IPS-15b (cell line): ENCODE results near the gene FCRL1.

Source experiments
- H3K27me3 ChIP-seq: one replicate; pipeline ENCODE4 v1.6.1; 2013; ENCODE audit warnings: low read length; ENCODE audit not compliant: control insufficient read depth, insufficient read depth
- H3K36me3 ChIP-seq: one replicate; pipeline ENCODE4 v1.6.1; 2013; ENCODE audit warnings: low read length; ENCODE audit not compliant: control insufficient read depth, insufficient read depth
- H3K4me1 ChIP-seq: one replicate; pipeline ENCODE4 v1.6.1; 2013; ENCODE audit warnings: mild to moderate bottlenecking, low read length; ENCODE audit not compliant: control insufficient read depth, insufficient read depth
- H3K4me3 ChIP-seq: one replicate; pipeline ENCODE4 v1.5.1; 2013; ENCODE audit warnings: low read depth, low read length
- H3K9ac ChIP-seq: one replicate; pipeline ENCODE4 v1.6.1; 2013; ENCODE audit warnings: low read depth, mild to moderate bottlenecking, low read length
- H3K9me3 ChIP-seq: one replicate; pipeline ENCODE4 v1.6.1; 2013; ENCODE audit warnings: mild to moderate bottlenecking, low read length; ENCODE audit not compliant: control insufficient read depth, insufficient read depth

The FCRL1 gene

DNA sequence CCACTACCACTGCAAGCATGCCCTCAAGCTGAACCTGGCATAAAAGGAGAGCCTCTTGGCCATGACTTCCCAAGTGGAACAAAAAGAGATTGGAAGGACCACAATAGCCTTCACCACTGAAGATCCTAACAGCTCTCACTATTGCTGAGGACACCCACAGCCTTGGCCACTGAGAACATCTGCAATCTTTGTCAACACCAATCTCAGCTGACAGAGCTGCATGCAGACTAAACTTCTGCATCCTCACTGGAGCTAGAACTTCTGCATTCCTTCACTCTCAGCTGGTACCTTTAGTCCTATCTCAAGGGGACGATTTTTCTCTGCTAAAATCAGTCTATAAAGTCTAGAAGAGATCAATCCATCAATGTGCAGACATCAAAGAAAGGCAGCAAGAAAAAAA is 34.7 kb downstream of the FCRL1 start:
- no peak overlapping the region for H3K9ac ChIP-seq
- H3K4me1 ChIP-seq: no peaks in the 10 kb centered on the region
- no peaks in the 10 kb centered on the region for H3K36me3 ChIP-seq
- H3K4me3 ChIP-seq: no peak overlapping the region
- no peaks in the 10 kb centered on the region for H3K9me3 ChIP-seq
- no peaks in the 10 kb centered on the region for H3K27me3 ChIP-seq

DNA sequence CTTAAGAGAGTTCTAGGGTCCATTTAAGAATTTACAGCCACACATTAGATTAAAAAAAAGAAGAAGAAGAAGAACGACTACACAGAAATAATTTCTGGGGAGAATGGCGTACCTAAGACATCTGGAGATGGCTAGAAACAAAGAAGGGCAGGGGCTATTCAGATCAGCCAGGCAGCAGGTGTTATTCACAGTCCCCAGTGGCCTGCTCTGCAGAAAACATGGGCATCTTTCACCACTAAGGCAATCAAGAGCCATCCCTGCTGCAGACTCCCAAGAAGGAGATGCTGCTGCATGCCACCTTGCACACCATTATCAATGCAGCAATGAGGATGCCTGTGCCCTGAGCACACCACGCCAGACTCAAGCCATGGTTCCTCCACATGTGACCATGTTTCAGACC is 35.1 kb downstream of the FCRL1 start:
- no peak overlapping the region for H3K4me3 ChIP-seq
- no peaks in the 10 kb centered on the region for H3K9me3 ChIP-seq
- H3K4me1 ChIP-seq: no peaks in the 10 kb centered on the region
- no peaks in the 10 kb centered on the region for H3K36me3 ChIP-seq
- H3K27me3 ChIP-seq: no peaks in the 10 kb centered on the region
- no peak overlapping the region for H3K9ac ChIP-seq

- H3K9ac ChIP-seq: no peak overlapping the region
- no peaks in the 10 kb centered on the region for H3K36me3 ChIP-seq
- H3K9me3 ChIP-seq: no peaks in the 10 kb centered on the region
- H3K4me1 ChIP-seq: no peaks in the 10 kb centered on the region
- no peaks in the 10 kb centered on the region for H3K27me3 ChIP-seq
- no peak overlapping the region for H3K4me3 ChIP-seq
These were observed 37.0 kb downstream of the FCRL1 start for GRCh38 chr1:157782931-157783330.

DNA sequence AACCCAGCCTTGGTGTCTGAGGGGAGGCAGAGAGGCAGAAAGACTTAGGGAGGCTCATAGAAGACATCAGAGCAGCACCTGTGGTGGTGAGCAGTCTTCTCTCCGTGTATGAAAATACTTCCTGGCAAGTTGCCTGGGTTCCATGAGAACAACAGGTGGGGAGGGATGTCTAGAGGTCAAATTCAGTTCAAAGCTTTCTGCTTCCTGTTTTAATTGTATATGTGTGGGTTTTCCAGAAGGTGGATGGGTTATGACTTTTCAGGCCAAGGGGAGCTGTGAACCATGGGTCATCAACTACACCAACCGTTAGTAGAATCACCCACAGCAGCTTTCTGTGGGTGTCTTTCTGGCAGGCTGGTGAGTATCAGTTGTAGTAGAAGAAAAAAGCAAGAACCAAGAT is 38.9 kb downstream of the FCRL1 start:
- H3K9me3 ChIP-seq: no peaks in the 10 kb centered on the region

GRCh38 chr1:157776971-157777391 is 42.9 kb downstream of the FCRL1 start, which contains the start of gene FCRL2:
TSS of gene FCRL2 (minus strand) at chr1:157777132. CDS start at chr1:157777073, 59 bp downstream.
- no peaks in the 10 kb centered on the region for H3K27me3 ChIP-seq
- no peak within 1 kb of the TSS for H3K4me3 ChIP-seq
- no peak within 1 kb of the TSS for H3K9ac ChIP-seq
- peaks cover 6% of the 10 kb centered on the region for H3K4me1 ChIP-seq
- H3K9me3 ChIP-seq: no peaks in the 10 kb centered on the region
- no peaks in the 10 kb centered on the region for H3K36me3 ChIP-seq

More for the DNA sequence above, 38.9 kb downstream of the FCRL1 start:
- H3K4me3 ChIP-seq: no peak overlapping the region
- H3K27me3 ChIP-seq: no peaks in the 10 kb centered on the region
- H3K36me3 ChIP-seq: no peaks in the 10 kb centered on the region
- no peaks in the 10 kb centered on the region for H3K4me1 ChIP-seq
- H3K9ac ChIP-seq: no peak overlapping the region

- Histone ChIP-seq H3K4me1 (peaks cover 6% of the 10 kb centered on the region), H3K4me3 (no peak overlapping the region)
These were observed 44.6 kb downstream of the FCRL1 start for GRCh38 chr1:157775101-157775870.

GRCh38 chr1:157774412-157774811 is 45.5 kb downstream of the FCRL1 start:
- Histone ChIP-seq H3K4me1 (peaks cover 6% of the 10 kb centered on the region), H3K27me3 (no peaks in the 10 kb centered on the region), H3K9me3 (no peaks in the 10 kb centered on the region), H3K36me3 (no peaks in the 10 kb centered on the region), H3K9ac (no peak overlapping the region), H3K4me3 (no peak overlapping the region)

More at GRCh38 chr1:157775101-157775870, 44.6 kb downstream of the FCRL1 start:
- no peaks in the 10 kb centered on the region for H3K36me3 ChIP-seq
- no peaks in the 10 kb centered on the region for H3K9me3 ChIP-seq
- H3K9ac ChIP-seq: no peak overlapping the region
- no peaks in the 10 kb centered on the region for H3K27me3 ChIP-seq

GRCh38 chr1:157773493-157774350 is 46.2 kb downstream of the FCRL1 start:
- Histone ChIP-seq H3K4me3 (no peak overlapping the region), H3K9ac (no peak overlapping the region), H3K9me3 (no peaks in the 10 kb centered on the region), H3K36me3 (no peaks in the 10 kb centered on the region), H3K27me3 (no peaks in the 10 kb centered on the region), H3K4me1 (peaks cover 6% of the 10 kb centered on the region)

GRCh38 chr1:157771661-157772425 is 48.1 kb downstream of the FCRL1 start:
- Histone ChIP-seq H3K36me3 (no peaks in the 10 kb centered on the region), H3K27me3 (no peaks in the 10 kb centered on the region), H3K4me3 (no peak overlapping the region), H3K4me1 (peaks cover 6% of the 10 kb centered on the region), H3K9me3 (no peaks in the 10 kb centered on the region), H3K9ac (no peak overlapping the region)

DNA sequence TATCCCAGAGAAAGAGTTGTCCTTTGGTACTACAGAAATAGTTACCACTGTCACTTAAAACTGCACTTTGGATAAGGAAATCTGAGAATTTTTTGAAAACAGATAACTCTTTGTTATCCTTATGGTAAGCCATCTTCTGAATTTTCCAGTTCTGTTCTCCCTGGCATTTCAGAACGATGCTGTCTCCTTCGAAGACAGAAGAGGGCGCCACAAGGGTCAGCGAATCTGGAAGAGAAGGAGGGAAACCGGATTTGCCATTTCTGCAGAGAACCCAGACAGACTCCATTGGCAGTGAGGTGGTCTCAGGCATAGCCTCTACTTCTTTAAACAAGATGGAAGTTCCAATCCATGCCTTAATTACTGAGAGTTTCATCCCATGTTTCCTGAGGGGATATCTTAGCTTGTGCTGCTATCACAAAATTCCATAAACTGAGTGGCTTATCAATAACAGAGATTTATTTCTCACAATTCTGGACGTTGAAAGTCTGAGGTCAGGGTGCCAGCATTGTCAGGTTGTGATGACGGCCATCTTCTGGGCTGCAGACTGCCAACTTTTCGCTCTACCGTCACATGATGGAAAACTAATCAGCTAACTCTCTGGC is 49.4 kb downstream of the FCRL1 start:
- peaks cover 6% of the 10 kb centered on the region for H3K4me1 ChIP-seq
- H3K4me3 ChIP-seq: no peak overlapping the region

DNA sequence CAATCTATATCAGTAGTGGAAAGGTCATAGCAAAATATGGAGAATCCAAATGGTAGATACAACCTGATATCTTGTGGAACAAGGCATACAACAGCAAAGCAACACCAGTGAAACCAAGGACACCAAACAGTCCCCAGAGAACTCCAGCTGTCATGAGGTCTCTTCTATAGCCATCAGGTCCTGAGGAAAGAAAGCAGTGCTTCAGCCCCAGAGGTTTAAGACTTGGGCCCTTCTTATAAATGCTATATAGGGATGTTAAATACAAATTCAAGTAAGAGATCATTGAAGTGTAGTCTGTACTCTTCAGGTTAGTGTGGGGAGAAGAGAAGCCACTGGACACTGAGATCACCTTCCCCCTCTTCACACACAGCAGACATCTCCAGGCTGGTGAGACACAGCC is 53.1 kb downstream of the FCRL1 start:
- Histone ChIP-seq H3K4me3 (no peak overlapping the region), H3K27me3 (no peaks in the 10 kb centered on the region), H3K9ac (no peak overlapping the region), H3K36me3 (no peaks in the 10 kb centered on the region), H3K9me3 (no peaks in the 10 kb centered on the region), H3K4me1 (no peaks in the 10 kb centered on the region)

More for the DNA sequence above, 49.4 kb downstream of the FCRL1 start:
- H3K9me3 ChIP-seq: no peaks in the 10 kb centered on the region
- H3K36me3 ChIP-seq: no peaks in the 10 kb centered on the region
- H3K27me3 ChIP-seq: no peaks in the 10 kb centered on the region
- H3K9ac ChIP-seq: no peak overlapping the region
